Upper lobe of right lung (tissue), 1 donor: ENCODE results near the gene CHPT1. TPM values are rescaled to one million over a fixed set of nuclear protein-coding genes. Genes with fewer than 3 reads are reported as not detected.
A peak's percentile ranks its signal among the peaks of the same experiment; 100 is the strongest.

Experiments used
- ATAC-seq: fragments of 200-7000 bp; cut with Tn5 transposase; one replicate; pipeline ENCODE4 v1.9.1; 2020; ENCODE audit warnings: mild to moderate bottlenecking, moderate library complexity
- DNase-seq: peaks from one replicate; pipeline ENCODE4 v3.0.0-alpha.2; 2020
- H3K27ac ChIP-seq: fragments of 200-600 bp; one replicate; pipeline ENCODE4 v1.8.0; 2022
- H3K27me3 ChIP-seq: fragments of 200-600 bp; one replicate; pipeline ENCODE4 v1.8.0; 2022; ENCODE audit warnings: mild to moderate bottlenecking
- H3K36me3 ChIP-seq: fragments of 200-600 bp; one replicate; pipeline ENCODE4 v1.8.0; 2022
- H3K4me1 ChIP-seq: fragments of 200-600 bp; one replicate; pipeline ENCODE4 v1.8.0; 2022
- H3K4me3 ChIP-seq: fragments of 200-600 bp; one replicate; pipeline ENCODE4 v1.8.0; 2022; ENCODE audit warnings: mild to moderate bottlenecking
- H3K9me3 ChIP-seq: fragments of 200-600 bp; one replicate; pipeline ENCODE4 v1.8.0; 2022
- intact Hi-C: fragments of 100-400 bp; cut with DNase I; formaldehyde crosslinking; loops from one replicate; pipeline ENCODE4 v1.11.0; 2022
- total RNA-seq: library from RNA; stranded (reverse); fragmentation: NEBNext Ultra II Directional; extraction: Animal tissue kit (Norgen Biotek cat#: 25700); gene quantifications from one replicate; pipeline ENCODE4 v1.2.1, GENCODE V29; 2021
- TF ChIP-seq, protein P1 (sequence below): fragments of 200-600 bp; IDR thresholded peaks from one replicate; pipeline ENCODE4 v1.8.0; 2022; ENCODE audit warnings: antibody characterized with exemption
- donor health status: DM: no; HTN: yes; CAD: no; lungs with severe emphysema.

The CHPT1 gene
- total RNA-seq, 1 donor from 2014 or later = 71.4 TPM

DNA sequence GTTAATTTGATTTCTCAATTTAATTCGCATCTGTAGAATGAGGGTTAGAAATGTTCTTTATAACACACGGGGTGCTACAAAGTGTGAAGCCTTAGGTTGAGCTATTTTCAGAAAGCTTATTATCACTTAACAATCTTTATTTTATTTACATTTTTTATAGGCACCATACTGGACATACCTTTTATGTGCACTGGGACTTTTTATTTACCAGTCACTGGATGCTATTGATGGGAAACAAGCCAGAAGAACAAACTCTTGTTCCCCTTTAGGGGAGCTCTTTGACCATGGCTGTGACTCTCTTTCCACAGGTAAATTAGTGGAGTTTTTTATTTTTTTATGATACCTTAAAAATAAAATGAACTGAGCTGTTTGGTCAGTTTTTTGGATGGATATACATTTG, 16.5 kb downstream of the CHPT1 start:
- H3K4me3 ChIP-seq = no peak overlapping the region
- peaks cover 5% of the 10 kb centered on the region for H3K4me1 ChIP-seq
- ATAC-seq (no peak), DNase-seq (no peak)
- no peak overlapping the region for H3K27ac ChIP-seq
- TF ChIP-seq, protein P1, sequence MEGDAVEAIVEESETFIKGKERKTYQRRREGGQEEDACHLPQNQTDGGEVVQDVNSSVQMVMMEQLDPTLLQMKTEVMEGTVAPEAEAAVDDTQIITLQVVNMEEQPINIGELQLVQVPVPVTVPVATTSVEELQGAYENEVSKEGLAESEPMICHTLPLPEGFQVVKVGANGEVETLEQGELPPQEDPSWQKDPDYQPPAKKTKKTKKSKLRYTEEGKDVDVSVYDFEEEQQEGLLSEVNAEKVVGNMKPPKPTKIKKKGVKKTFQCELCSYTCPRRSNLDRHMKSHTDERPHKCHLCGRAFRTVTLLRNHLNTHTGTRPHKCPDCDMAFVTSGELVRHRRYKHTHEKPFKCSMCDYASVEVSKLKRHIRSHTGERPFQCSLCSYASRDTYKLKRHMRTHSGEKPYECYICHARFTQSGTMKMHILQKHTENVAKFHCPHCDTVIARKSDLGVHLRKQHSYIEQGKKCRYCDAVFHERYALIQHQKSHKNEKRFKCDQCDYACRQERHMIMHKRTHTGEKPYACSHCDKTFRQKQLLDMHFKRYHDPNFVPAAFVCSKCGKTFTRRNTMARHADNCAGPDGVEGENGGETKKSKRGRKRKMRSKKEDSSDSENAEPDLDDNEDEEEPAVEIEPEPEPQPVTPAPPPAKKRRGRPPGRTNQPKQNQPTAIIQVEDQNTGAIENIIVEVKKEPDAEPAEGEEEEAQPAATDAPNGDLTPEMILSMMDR = no peak
- H3K9me3 ChIP-seq = no peaks in the 10 kb centered on the region
- peaks cover 4% of the 10 kb centered on the region for H3K36me3 ChIP-seq
- H3K27me3 ChIP-seq = no peaks in the 10 kb centered on the region
- intact Hi-C loops = no loop called here

DNA sequence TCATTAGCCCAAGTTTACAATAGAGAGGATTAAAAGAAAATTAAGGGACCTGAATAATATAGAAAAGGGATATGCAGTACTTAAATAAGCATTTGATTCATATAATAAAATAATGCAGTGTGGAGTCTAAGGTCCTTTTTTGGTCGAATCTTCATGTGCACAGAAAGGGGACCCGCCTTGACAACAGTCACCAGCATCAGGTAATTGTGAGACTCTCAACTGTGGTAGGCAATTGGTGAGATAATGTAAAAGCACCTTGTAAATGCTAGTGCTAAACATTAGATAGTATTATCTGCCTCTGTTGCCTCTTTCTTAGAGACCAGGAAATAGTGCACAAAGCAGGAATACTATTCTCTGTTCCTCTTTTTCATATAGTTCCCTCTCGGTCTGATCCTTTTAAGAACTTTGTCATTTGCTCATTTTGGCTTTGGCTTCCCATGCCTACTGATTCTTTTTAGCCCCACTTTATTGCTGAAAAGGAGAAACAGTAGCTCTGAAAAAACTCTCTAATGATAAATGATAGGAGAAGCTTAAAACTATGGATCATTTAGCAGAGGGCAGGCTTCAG, 17.5 kb downstream of the CHPT1 start:
- intact Hi-C loops = no loop called here
- H3K27ac ChIP-seq = no peak overlapping the region
- TF ChIP-seq, protein P1 = no peak
- H3K4me3 ChIP-seq = no peak overlapping the region
- peaks cover 4% of the 10 kb centered on the region for H3K36me3 ChIP-seq
- H3K9me3 ChIP-seq = no peaks in the 10 kb centered on the region
- peak; percentile 41 for ATAC-seq
- no peaks in the 10 kb centered on the region for H3K27me3 ChIP-seq
- DNase-seq = no peak
- H3K4me1 ChIP-seq = no peaks in the 10 kb centered on the region

DNA sequence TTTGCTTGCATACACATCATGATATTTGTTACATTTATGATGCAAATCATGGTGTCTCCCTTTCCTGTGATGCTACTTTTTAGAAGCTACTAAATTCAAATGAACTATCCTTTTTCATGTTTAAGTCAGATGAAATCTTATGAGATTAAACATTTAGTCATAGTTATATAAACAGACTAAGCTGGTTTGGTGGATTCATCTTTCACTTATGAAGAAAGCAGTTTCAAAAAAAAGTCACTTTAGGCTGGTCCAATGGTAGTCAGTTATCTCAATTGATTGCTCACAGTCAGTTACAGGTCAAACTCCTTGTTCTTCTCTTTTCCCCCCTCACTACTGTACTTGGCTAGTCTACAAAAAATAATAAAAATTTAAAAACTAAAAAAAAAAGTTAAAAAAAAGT, 22.1 kb downstream of the CHPT1 start:
- intact Hi-C loops = no loop called here
- no peak for ATAC-seq

DNA sequence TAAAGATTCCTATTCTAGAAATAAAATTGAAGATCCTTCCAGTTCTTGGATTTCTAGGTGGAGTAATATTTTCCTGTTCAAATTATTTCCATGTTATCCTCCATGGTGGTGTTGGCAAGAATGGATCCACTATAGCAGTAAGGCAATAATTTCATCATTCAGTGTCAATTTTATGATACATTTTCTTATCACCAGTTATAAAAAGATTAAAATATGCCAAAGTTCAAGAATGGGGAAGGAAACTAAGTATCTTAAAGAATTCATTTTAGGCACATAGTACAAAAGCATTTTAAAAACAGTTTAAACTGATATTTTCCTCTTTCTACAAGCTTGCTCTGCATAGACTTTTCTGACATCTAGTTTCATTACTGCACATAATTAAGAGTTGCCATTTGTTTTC, 22.7 kb downstream of the CHPT1 start:
- no peak for ATAC-seq
- Histone ChIP-seq H3K27ac (no peak overlapping the region), H3K36me3 (peaks cover 39% of the 10 kb centered on the region), H3K27me3 (no peaks in the 10 kb centered on the region), H3K4me1 (no peaks in the 10 kb centered on the region), H3K4me3 (no peak overlapping the region), H3K9me3 (no peaks in the 10 kb centered on the region)
- intact Hi-C loops = no loop called here
- DNase-seq = no peak
- TF ChIP-seq, protein P1 = no peak

More for the DNA sequence above, 22.1 kb downstream of the CHPT1 start:
- Histone ChIP-seq H3K4me3 (no peak overlapping the region), H3K27ac (no peak overlapping the region), H3K4me1 (no peaks in the 10 kb centered on the region), H3K36me3 (peaks cover 34% of the 10 kb centered on the region), H3K27me3 (no peaks in the 10 kb centered on the region), H3K9me3 (no peaks in the 10 kb centered on the region)
- DNase-seq = no peak
- TF ChIP-seq, protein P1 = no peak

DNA sequence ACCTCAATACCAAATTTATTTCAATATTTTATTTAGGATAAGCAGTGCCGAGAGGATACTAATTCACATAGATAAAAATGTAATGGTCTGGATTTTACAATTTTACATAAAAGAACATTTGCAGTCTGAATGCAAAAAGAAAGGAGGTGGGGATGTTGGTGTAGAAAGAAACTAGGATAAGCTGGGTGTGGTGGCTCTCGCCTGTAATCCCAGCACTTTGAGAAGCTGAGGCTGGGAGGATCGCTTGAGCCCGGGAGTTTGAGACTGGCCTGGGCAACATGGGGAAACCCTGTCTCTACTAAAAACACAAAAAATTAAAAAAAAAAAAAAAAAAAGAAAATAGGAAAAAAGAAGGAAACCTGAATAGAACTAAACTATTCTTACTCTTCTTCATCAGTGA, 25.0 kb downstream of the CHPT1 start:
- intact Hi-C loops = no loop called here
- H3K9me3 ChIP-seq = no peaks in the 10 kb centered on the region

More for the DNA sequence above, 25.0 kb downstream of the CHPT1 start:
- H3K36me3 ChIP-seq = peaks cover 41% of the 10 kb centered on the region
- H3K4me1 ChIP-seq = no peaks in the 10 kb centered on the region
- DNase-seq = no peak
- H3K4me3 ChIP-seq = no peak overlapping the region
- H3K27ac ChIP-seq = no peak overlapping the region
- TF ChIP-seq, protein P1 = no peak
- no peaks in the 10 kb centered on the region for H3K27me3 ChIP-seq
- no peak for ATAC-seq
